ENCODE data around the gene RCC1. TPM values are rescaled to one million over a fixed set of nuclear protein-coding genes. Genes with fewer than 3 reads are reported as not detected.
A peak's percentile ranks its signal among the peaks of the same experiment; 100 is the strongest.
"Not testable (repeated sequence)": the region's sequence is repeated elsewhere in the genome, so short reads cannot be mapped to it uniquely, and the experiment has no call there.

The RCC1 gene
- total RNA-seq, 1 donor from 2014 or later, result 34.8 TPM

- Histone ChIP-seq H3K9me3 (ENCODE audit: low read depth) (no peaks in the 10 kb centered on the region), H3K27ac (peak overlapping the region; percentile 91), H2AFZ (replicated peaks) (no peak overlapping the region), H3K79me2 (ENCODE audit: low read depth) (peaks cover 55% of the 10 kb centered on the region), H3F3A (ENCODE audit: low read depth) (peaks cover 88% of the 10 kb centered on the region), H3K36me3 (peaks cover 34% of the 10 kb centered on the region), H3K9ac (no peak overlapping the region), H3K4me3 (no peak overlapping the region), H3K4me1 (peaks cover 26% of the 10 kb centered on the region), H3K4me2 (peak overlapping the region; percentile 85), H4K20me1 (ENCODE audit: low read depth) (peaks cover 66% of the 10 kb centered on the region), H3K27me3 (no peaks in the 10 kb centered on the region)
- Mint-ChIP-seq H3K9me3 (no peaks in the 10 kb centered on the region), H3K4me3 (peak overlapping the region; percentile 15), H3K4me1 (peaks cover 46% of the 10 kb centered on the region), H3K36me3 (peaks cover 42% of the 10 kb centered on the region), H3K27ac (peak overlapping the region; percentile 84), H3K27me3 (ENCODE audit: insufficient read depth, low read depth) (peaks cover 2% of the 10 kb centered on the region)
- TF ChIP-seq CTCF (IDR thresholded peaks at IDR 0.05) (no peak), EZH2phosphoT487 (IDR thresholded peaks at IDR 0.05) (no peak), EZH2 (IDR thresholded peaks at IDR 0.05) (no peak)
- no peak for DNase-seq (ENCODE audit: low spot score)
Measured at GRCh38 chr1:28510273-28510969, 4.6 kb downstream of the RCC1 start.

GRCh38 chr1:28510970-28511440 lies 5.2 kb downstream of the RCC1 start:
- no peaks in the 10 kb centered on the region for H3K9me3 ChIP-seq (ENCODE audit: low read depth)
- TF ChIP-seq EZH2 (IDR thresholded peaks at IDR 0.05) (no peak), CTCF (IDR thresholded peaks at IDR 0.05) (no peak), EZH2phosphoT487 (IDR thresholded peaks at IDR 0.05) (no peak)
- peaks cover 2% of the 10 kb centered on the region for H3K27me3 Mint-ChIP-seq (ENCODE audit: insufficient read depth, low read depth)
- H3K4me2 ChIP-seq, result peak overlapping the region; percentile 85
- H3K27ac Mint-ChIP-seq, result no peak overlapping the region
- peaks cover 41% of the 10 kb centered on the region for H3K4me1 Mint-ChIP-seq
- peaks cover 39% of the 10 kb centered on the region for H3K36me3 Mint-ChIP-seq
- peak overlapping the region; percentile 91 for H3K27ac ChIP-seq
- peak overlapping the region; percentile 15 for H3K4me3 Mint-ChIP-seq
- peaks cover 94% of the 10 kb centered on the region for H3F3A ChIP-seq (ENCODE audit: low read depth)
- DNase-seq (ENCODE audit: low spot score), result no peak
- peaks cover 52% of the 10 kb centered on the region for H3K79me2 ChIP-seq (ENCODE audit: low read depth)
- H3K27me3 ChIP-seq, result no peaks in the 10 kb centered on the region
- peaks cover 26% of the 10 kb centered on the region for H3K4me1 ChIP-seq
- peaks cover 72% of the 10 kb centered on the region for H4K20me1 ChIP-seq (ENCODE audit: low read depth)
- H3K9ac ChIP-seq, result no peak overlapping the region
- H2AFZ ChIP-seq (replicated peaks), result no peak overlapping the region
- H3K36me3 ChIP-seq, result peaks cover 34% of the 10 kb centered on the region
- H3K4me3 ChIP-seq, result no peak overlapping the region
- no peaks in the 10 kb centered on the region for H3K9me3 Mint-ChIP-seq

GRCh38 chr1:28512058-28512611 lies 6.3 kb downstream of the RCC1 start:
- H3K9me3 ChIP-seq (ENCODE audit: low read depth), result no peaks in the 10 kb centered on the region
- H3K4me1 Mint-ChIP-seq, result peaks cover 36% of the 10 kb centered on the region
- H3K9me3 Mint-ChIP-seq, result no peaks in the 10 kb centered on the region
- no peak overlapping the region for H2AFZ ChIP-seq (replicated peaks)
- peaks cover 37% of the 10 kb centered on the region for H3K36me3 Mint-ChIP-seq
- DNase-seq (ENCODE audit: low spot score), result no peak
- TF ChIP-seq EZH2phosphoT487 (IDR thresholded peaks at IDR 0.05) (no peak), EZH2 (IDR thresholded peaks at IDR 0.05) (no peak), CTCF (IDR thresholded peaks at IDR 0.05) (no peak)
- peak overlapping the region; percentile 44 for H3K4me3 Mint-ChIP-seq
- H3K27ac Mint-ChIP-seq, result peak overlapping the region; percentile 35
- H3K4me3 ChIP-seq, result no peak overlapping the region
- H3K27me3 Mint-ChIP-seq (ENCODE audit: insufficient read depth, low read depth), result peaks cover 2% of the 10 kb centered on the region
- H3F3A ChIP-seq (ENCODE audit: low read depth), result peaks cover 97% of the 10 kb centered on the region
- peaks cover 40% of the 10 kb centered on the region for H3K79me2 ChIP-seq (ENCODE audit: low read depth)
- no peak overlapping the region for H3K4me2 ChIP-seq
- peak overlapping the region; percentile 9 for H3K27ac ChIP-seq
- H3K36me3 ChIP-seq, result peaks cover 34% of the 10 kb centered on the region
- no peak overlapping the region for H3K9ac ChIP-seq
- H3K4me1 ChIP-seq, result peaks cover 26% of the 10 kb centered on the region
- H4K20me1 ChIP-seq (ENCODE audit: low read depth), result peaks cover 64% of the 10 kb centered on the region
- H3K27me3 ChIP-seq, result no peaks in the 10 kb centered on the region

GRCh38 chr1:28514445-28514933 lies 8.6 kb downstream of the RCC1 start:
- H2AFZ ChIP-seq (replicated peaks); H3K27ac Mint-ChIP-seq; H3K27ac ChIP-seq; H3K4me2 ChIP-seq; H3K9me3 Mint-ChIP-seq; H3K4me3 ChIP-seq; H3K9me3 ChIP-seq (ENCODE audit: low read depth); H3K27me3 Mint-ChIP-seq (ENCODE audit: insufficient read depth, low read depth); DNase-seq (ENCODE audit: low spot score); H3K27me3 ChIP-seq; H3K9ac ChIP-seq; H3K4me3 Mint-ChIP-seq: not testable (repeated sequence)
- H3K4me1 ChIP-seq, result peaks cover 15% of the 10 kb centered on the region
- Mint-ChIP-seq H3K36me3 (peaks cover 27% of the 10 kb centered on the region), H3K4me1 (peaks cover 33% of the 10 kb centered on the region)
- H3F3A ChIP-seq (ENCODE audit: low read depth), result peaks cover 92% of the 10 kb centered on the region
- peaks cover 54% of the 10 kb centered on the region for H4K20me1 ChIP-seq (ENCODE audit: low read depth)
- H3K79me2 ChIP-seq (ENCODE audit: low read depth), result peaks cover 27% of the 10 kb centered on the region
- H3K36me3 ChIP-seq, result peaks cover 17% of the 10 kb centered on the region
